IPS DF 6.9 (cell line): Measurements from ENCODE around the gene OIT3.
"Not testable (repeated sequence)": the region's sequence is repeated elsewhere in the genome, so short reads cannot be mapped to it uniquely, and the experiment has no call there.

Source experiments
- DNase-seq: peaks from one replicate; pipeline ENCODE4 v3.0.0-alpha.2; 2013; ENCODE audit warnings: low read depth, low spot score
- H3K27ac ChIP-seq: one replicate; pipeline ENCODE4 v1.5.1; 2013; ENCODE audit warnings: low read length, control low read depth
- H3K27me3 ChIP-seq: 2 replicates; pipeline ENCODE4 v1.6.1; 2013; ENCODE audit warnings: mild to moderate bottlenecking, low read length; ENCODE audit not compliant: control insufficient read depth, insufficient read depth
- H3K36me3 ChIP-seq: 2 replicates; pipeline ENCODE4 v1.6.1; 2013; ENCODE audit warnings: low read length; ENCODE audit not compliant: control insufficient read depth, insufficient read depth
- H3K4me1 ChIP-seq: 2 replicates; pipeline ENCODE4 v1.6.1; 2013; ENCODE audit warnings: low read length; ENCODE audit not compliant: control insufficient read depth, insufficient read depth
- H3K4me3 ChIP-seq: 2 replicates; pipeline ENCODE4 v1.5.1; 2013; ENCODE audit warnings: mild to moderate bottlenecking, low read length
- H3K9me3 ChIP-seq: 2 replicates; pipeline ENCODE4 v1.6.1; 2013; ENCODE audit warnings: low read length, inconsistent platforms; ENCODE audit not compliant: control insufficient read depth, insufficient read depth
- whole genome bisulfite sequencing: extraction: QIAGEN DNeasy Blood & Tissue Kit; methylation state at CpG from one replicate; pipeline ENCODE4 v1.1.7; 2013; ENCODE audit warnings: mixed read lengths, missing lambda C conversion rate; ENCODE audit not compliant: insufficient read length, insufficient coverage; 5-methylcytosine and 5-hydroxymethylcytosine counted together

The OIT3 gene

GRCh38 chr10:72917803-72918332 is 24.3 kb downstream of the OIT3 start:
- not testable (repeated sequence) for H3K9me3 ChIP-seq, H3K27ac ChIP-seq, H3K4me1 ChIP-seq, H3K27me3 ChIP-seq, H3K36me3 ChIP-seq, DNase-seq, H3K4me3 ChIP-seq
- 100% methylated on average over 1 of the region's 2 CpGs for WGBS

- Histone ChIP-seq H3K9me3 (no peaks in the 10 kb centered on the region), H3K36me3 (no peaks in the 10 kb centered on the region), H3K4me3 (no peak overlapping the region), H3K27me3 (no peaks in the 10 kb centered on the region), H3K27ac (no peak overlapping the region), H3K4me1 (no peaks in the 10 kb centered on the region)
- WGBS: no CpG with 5 or more reads among the region's 8 CpGs
- no peak for DNase-seq
Observed at GRCh38 chr10:72918352-72918751, 24.8 kb downstream of the OIT3 start.

GRCh38 chr10:72921147-72921683 is 27.7 kb downstream of the OIT3 start:
- H3K36me3 ChIP-seq, DNase-seq, H3K27me3 ChIP-seq, H3K4me3 ChIP-seq, H3K27ac ChIP-seq, H3K4me1 ChIP-seq, H3K9me3 ChIP-seq: not testable (repeated sequence)
- WGBS: no CpG with 5 or more reads among the region's 1 CpG

- no CpG with 5 or more reads among the region's 13 CpGs for WGBS
- no peak for DNase-seq
- Histone ChIP-seq H3K4me1 (no peaks in the 10 kb centered on the region), H3K9me3 (no peaks in the 10 kb centered on the region), H3K4me3 (no peak overlapping the region), H3K27me3 (no peaks in the 10 kb centered on the region), H3K27ac (no peak overlapping the region), H3K36me3 (no peaks in the 10 kb centered on the region)
Observed at GRCh38 chr10:72924351-72924750, 30.8 kb downstream of the OIT3 start.

- Histone ChIP-seq H3K27me3 (no peaks in the 10 kb centered on the region), H3K4me1 (no peaks in the 10 kb centered on the region), H3K27ac (no peak overlapping the region), H3K36me3 (no peaks in the 10 kb centered on the region), H3K4me3 (no peak overlapping the region), H3K9me3 (no peaks in the 10 kb centered on the region)
- DNase-seq: no peak
- no CpG with 5 or more reads among the region's 3 CpGs for WGBS
Observed at GRCh38 chr10:72925951-72926465, 32.5 kb downstream of the OIT3 start.

GRCh38 chr10:72927485-72927884 is 33.9 kb downstream of the OIT3 start:
- WGBS: no CpG with 5 or more reads among the region's 5 CpGs

GRCh38 chr10:72928798-72929197 is 35.3 kb downstream of the OIT3 start:
- H3K4me3 ChIP-seq: no peak overlapping the region
- H3K36me3 ChIP-seq: no peaks in the 10 kb centered on the region
- DNase-seq: no peak
- no peaks in the 10 kb centered on the region for H3K4me1 ChIP-seq
- no CpG with 5 or more reads among the region's 5 CpGs for WGBS
- no peaks in the 10 kb centered on the region for H3K9me3 ChIP-seq
- H3K27me3 ChIP-seq: no peaks in the 10 kb centered on the region
- H3K27ac ChIP-seq: no peak overlapping the region

More at GRCh38 chr10:72927485-72927884, 33.9 kb downstream of the OIT3 start:
- Histone ChIP-seq H3K27ac (no peak overlapping the region), H3K36me3 (no peaks in the 10 kb centered on the region), H3K27me3 (no peaks in the 10 kb centered on the region), H3K4me3 (no peak overlapping the region), H3K9me3 (no peaks in the 10 kb centered on the region), H3K4me1 (no peaks in the 10 kb centered on the region)
- no peak for DNase-seq

GRCh38 chr10:72930276-72930675 is 36.7 kb downstream of the OIT3 start:
- no CpG with 5 or more reads among the region's 2 CpGs for WGBS
- no peaks in the 10 kb centered on the region for H3K4me1 ChIP-seq

GRCh38 chr10:72932259-72933015 is 38.9 kb downstream of the OIT3 start:
- H3K27ac ChIP-seq: no peak overlapping the region
- no peak for DNase-seq
- no peak overlapping the region for H3K4me3 ChIP-seq
- no peaks in the 10 kb centered on the region for H3K27me3 ChIP-seq
- WGBS: no CpG with 5 or more reads among the region's 20 CpGs
- no peaks in the 10 kb centered on the region for H3K4me1 ChIP-seq
- no peaks in the 10 kb centered on the region for H3K9me3 ChIP-seq
- H3K36me3 ChIP-seq: no peaks in the 10 kb centered on the region

More at GRCh38 chr10:72930276-72930675, 36.7 kb downstream of the OIT3 start:
- no peaks in the 10 kb centered on the region for H3K27me3 ChIP-seq
- no peak overlapping the region for H3K27ac ChIP-seq
- no peaks in the 10 kb centered on the region for H3K9me3 ChIP-seq
- no peak overlapping the region for H3K4me3 ChIP-seq
- no peak for DNase-seq
- H3K36me3 ChIP-seq: no peaks in the 10 kb centered on the region

- no peaks in the 10 kb centered on the region for H3K4me1 ChIP-seq
- no CpG with 5 or more reads among the region's 6 CpGs for WGBS
- H3K36me3 ChIP-seq: no peaks in the 10 kb centered on the region
- no peaks in the 10 kb centered on the region for H3K27me3 ChIP-seq
- no peak for DNase-seq
- H3K4me3 ChIP-seq: no peak overlapping the region
- H3K9me3 ChIP-seq: no peaks in the 10 kb centered on the region
- no peak overlapping the region for H3K27ac ChIP-seq
Observed at GRCh38 chr10:72935361-72935760, 41.8 kb downstream of the OIT3 start.
